HEK293 (cell line): ENCODE measurements around the gene LRP8.

Source experiments
- CTCF ChIA-PET: fragments of 350-600 bp; formaldehyde crosslinking; extraction: SDS; loops from one replicate; lab custom pipeline; 2021; ENCODE audit warnings: antibody characterized with exemption; lab: Yijun Ruan, JAX
- POLR2A ChIA-PET: fragments of 300-600 bp; formaldehyde crosslinking; extraction: SDS; loops from one replicate; lab custom pipeline; 2020; ENCODE audit warnings: antibody characterized with exemption, inconsistent platforms; lab: Yijun Ruan, JAX
- H3K27ac ChIP-seq: fragments of 200-500 bp; sonication (Bioruptor generic); 2 replicates; pipeline ENCODE4 v1.5.1; 2014; ENCODE audit warnings: low read depth, low read length, control low read depth, inconsistent platforms; ENCODE audit errors: extremely low read depth
- H3K36me3 ChIP-seq, 2 experiments: fragments of 200-500 bp in 1 of 2; sonication (Bioruptor generic) in 1 of 2; 1 replicate in 1 of 2; 2 replicates in 1 of 2; pipeline ENCODE4 v1.5.1; 2014 to 2017; ENCODE audit warnings: inconsistent platforms in 2 of 2, low read length in 2 of 2; ENCODE audit not compliant: control insufficient read depth in 2 of 2, insufficient read depth in 1 of 2
- H3K4me1 ChIP-seq: fragments of 200-500 bp; sonication (Bioruptor generic); 2 replicates; pipeline ENCODE4 v1.5.1; 2014; ENCODE audit warnings: mild to moderate bottlenecking, low read length, inconsistent platforms; ENCODE audit not compliant: control insufficient read depth, insufficient read depth
- H3K4me3 ChIP-seq: 2 replicates; pipeline ENCODE4 v1.5.1; 2011; ENCODE audit warnings: low read depth, mild to moderate bottlenecking, control low read depth, low read length, moderate library complexity
- H3K9me3 ChIP-seq: fragments of 200-500 bp; sonication (Bioruptor generic); 2 replicates; pipeline ENCODE4 v1.5.1; 2014; ENCODE audit warnings: low read depth, low read length, inconsistent platforms; ENCODE audit not compliant: control insufficient read depth, insufficient read depth
- EGR2 ChIP-seq: fragments of 450-650 bp; formaldehyde crosslinking; IDR thresholded peaks from 2 replicates; pipeline ENCODE4 v1.5.1; 2016; ENCODE audit warnings: low read depth, missing biosample characterization, missing genetic modification characterization
- PRDM10 ChIP-seq: fragments of 450-650 bp; formaldehyde crosslinking; IDR thresholded peaks from 2 replicates; pipeline ENCODE4 v1.5.1; 2016; ENCODE audit warnings: missing biosample characterization, missing genetic modification characterization
- WT1 ChIP-seq: fragments of 450-650 bp; formaldehyde crosslinking; IDR thresholded peaks from 2 replicates; pipeline ENCODE4 v1.5.1; 2016; ENCODE audit warnings: missing biosample characterization, missing genetic modification characterization
- ZFP37 ChIP-seq: fragments of 450-650 bp; formaldehyde crosslinking; IDR thresholded peaks from 2 replicates; pipeline ENCODE4 v1.5.1; 2016; ENCODE audit warnings: missing biosample characterization, missing genetic modification characterization
- ZFP41 ChIP-seq: fragments of 450-650 bp; formaldehyde crosslinking; IDR thresholded peaks from 2 replicates; pipeline ENCODE4 v1.5.1; 2016; ENCODE audit warnings: missing biosample characterization, missing genetic modification characterization, borderline replicate concordance
- ZNF10 ChIP-seq: fragments of 450-650 bp; formaldehyde crosslinking; IDR thresholded peaks from 2 replicates; pipeline ENCODE4 v1.5.1; 2017; ENCODE audit warnings: missing biosample characterization, missing genetic modification characterization
- ZNF16 ChIP-seq: fragments of 450-650 bp; formaldehyde crosslinking; IDR thresholded peaks from 2 replicates; pipeline ENCODE4 v1.5.1; 2016; ENCODE audit warnings: low read depth, missing biosample characterization, missing genetic modification characterization
- ZNF26 ChIP-seq: fragments of 450-650 bp; formaldehyde crosslinking; IDR thresholded peaks from 2 replicates; pipeline ENCODE4 v1.5.1; 2016; ENCODE audit warnings: missing biosample characterization, missing genetic modification characterization
- ZNF280C ChIP-seq: fragments of 450-650 bp; formaldehyde crosslinking; IDR thresholded peaks from 2 replicates; pipeline ENCODE4 v1.5.1; 2016; ENCODE audit warnings: missing biosample characterization, missing genetic modification characterization
- ZNF48 ChIP-seq: fragments of 450-650 bp; formaldehyde crosslinking; IDR thresholded peaks from 2 replicates; pipeline ENCODE4 v1.5.1; 2016; ENCODE audit warnings: missing biosample characterization, missing genetic modification characterization
- ZNF514 ChIP-seq: fragments of 450-650 bp; formaldehyde crosslinking; IDR thresholded peaks from 2 replicates; pipeline ENCODE4 v1.5.1; 2016; ENCODE audit warnings: missing biosample characterization, missing genetic modification characterization
- ZNF529 ChIP-seq: fragments of 450-650 bp; formaldehyde crosslinking; IDR thresholded peaks from 2 replicates; pipeline ENCODE4 v1.5.1; 2017; ENCODE audit warnings: missing genetic modification characterization, missing biosample characterization; ENCODE audit not compliant: insufficient replicate concordance
- ZNF660 ChIP-seq: fragments of 450-650 bp; IDR thresholded peaks from 2 replicates; pipeline ENCODE4 v1.5.1; 2018; ENCODE audit warnings: missing biosample characterization, mild to moderate bottlenecking, missing genetic modification characterization
- ZNF670 ChIP-seq: fragments of 450-650 bp; formaldehyde crosslinking; IDR thresholded peaks from 2 replicates; pipeline ENCODE4 v1.5.1; 2016; ENCODE audit warnings: missing biosample characterization, missing genetic modification characterization, low read depth
- ZSCAN5A ChIP-seq: fragments of 450-650 bp; formaldehyde crosslinking; IDR thresholded peaks from 2 replicates; pipeline ENCODE4 v1.5.1; 2016; ENCODE audit warnings: missing biosample characterization, missing genetic modification characterization
- ZXDB ChIP-seq: fragments of 450-650 bp; formaldehyde crosslinking; IDR thresholded peaks from 2 replicates; pipeline ENCODE4 v1.5.1; 2016; ENCODE audit warnings: missing biosample characterization, missing genetic modification characterization

Gene LRP8

GRCh38 chr1:53340660-53341520, 13.0 kb upstream of the LRP8 start:
- H3K4me3 ChIP-seq = no peak overlapping the region
- no peaks in the 10 kb centered on the region for H3K4me1 ChIP-seq
- H3K9me3 ChIP-seq = no peaks in the 10 kb centered on the region
- no peaks in the 10 kb centered on the region for H3K36me3 ChIP-seq
- POLR2A ChIA-PET = no interaction called here
- no peak overlapping the region for H3K27ac ChIP-seq
- CTCF ChIA-PET = no interaction called here
- TF ChIP-seq ZNF280C (no peak), WT1 (tag by site-specific recombination) (no peak), ZXDB (no peak)

GRCh38 chr1:53339736-53340635, 12.1 kb upstream of the LRP8 start:
- Histone ChIP-seq H3K27ac (no peak overlapping the region), H3K36me3 (no peaks in the 10 kb centered on the region), H3K9me3 (no peaks in the 10 kb centered on the region), H3K4me3 (no peak overlapping the region), H3K4me1 (no peaks in the 10 kb centered on the region)
- ChIA-PET CTCF (no interaction called here), POLR2A (no interaction called here)
- no peak for TF ChIP-seq ZNF48
- TF ChIP-seq ZNF10 (tag by site-specific recombination) = no peak
- no peak for TF ChIP-seq PRDM10 (tag by site-specific recombination)
- TF ChIP-seq ZFP37 (tag by site-specific recombination) = no peak
- no peak for TF ChIP-seq ZFP41 (tag by site-specific recombination)
- no peak for TF ChIP-seq ZNF26
- TF ChIP-seq EGR2 = no peak
- no peak for TF ChIP-seq ZNF16 (tag by site-specific recombination)
- TF ChIP-seq ZNF670 = no peak
- no peak for TF ChIP-seq ZNF660 (tag by site-specific recombination)
- no peak for TF ChIP-seq ZSCAN5A (tag by site-specific recombination)
- TF ChIP-seq ZNF514 (tag by site-specific recombination) = no peak
- no peak for TF ChIP-seq ZNF529 (tag by site-specific recombination)
